ENCODE data around the gene PPP4R4.
A peak's percentile ranks its signal among the peaks of the same experiment; 100 is the strongest.

Gene PPP4R4

DNA sequence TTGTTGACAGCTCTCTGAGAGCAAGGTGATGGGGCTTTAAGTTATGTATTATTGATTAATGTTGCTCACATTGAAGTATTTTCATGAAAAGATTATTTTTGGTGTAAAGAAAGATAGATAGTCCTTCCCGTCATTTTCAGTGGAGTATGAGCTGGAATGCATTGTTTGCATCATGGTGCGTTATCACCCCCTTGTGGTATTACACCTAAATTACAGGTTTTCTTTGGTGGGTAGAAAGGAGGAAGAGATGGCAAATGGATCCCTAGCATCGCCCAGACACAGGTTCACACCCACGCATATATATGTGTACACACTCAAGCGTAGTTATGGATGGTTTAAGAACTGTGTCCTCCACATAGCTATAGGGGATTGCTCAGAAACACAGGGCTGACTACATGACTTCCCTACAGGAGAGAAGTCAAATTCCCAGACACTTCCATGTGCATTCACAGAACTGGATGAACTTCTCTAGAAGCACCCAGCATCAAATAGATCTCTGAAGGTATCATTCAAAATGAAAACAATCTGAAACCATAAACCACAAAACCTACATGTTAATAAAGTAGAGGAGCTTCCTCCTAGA is 133.4 kb downstream of the PPP4R4 start:
- DNase-seq (ENCODE audit: low read depth) = peak; percentile 21
- H3K4me3 ChIP-seq (ENCODE audit: low read depth, low read length) = no peak overlapping the region
- TF ChIP-seq, protein P1, sequence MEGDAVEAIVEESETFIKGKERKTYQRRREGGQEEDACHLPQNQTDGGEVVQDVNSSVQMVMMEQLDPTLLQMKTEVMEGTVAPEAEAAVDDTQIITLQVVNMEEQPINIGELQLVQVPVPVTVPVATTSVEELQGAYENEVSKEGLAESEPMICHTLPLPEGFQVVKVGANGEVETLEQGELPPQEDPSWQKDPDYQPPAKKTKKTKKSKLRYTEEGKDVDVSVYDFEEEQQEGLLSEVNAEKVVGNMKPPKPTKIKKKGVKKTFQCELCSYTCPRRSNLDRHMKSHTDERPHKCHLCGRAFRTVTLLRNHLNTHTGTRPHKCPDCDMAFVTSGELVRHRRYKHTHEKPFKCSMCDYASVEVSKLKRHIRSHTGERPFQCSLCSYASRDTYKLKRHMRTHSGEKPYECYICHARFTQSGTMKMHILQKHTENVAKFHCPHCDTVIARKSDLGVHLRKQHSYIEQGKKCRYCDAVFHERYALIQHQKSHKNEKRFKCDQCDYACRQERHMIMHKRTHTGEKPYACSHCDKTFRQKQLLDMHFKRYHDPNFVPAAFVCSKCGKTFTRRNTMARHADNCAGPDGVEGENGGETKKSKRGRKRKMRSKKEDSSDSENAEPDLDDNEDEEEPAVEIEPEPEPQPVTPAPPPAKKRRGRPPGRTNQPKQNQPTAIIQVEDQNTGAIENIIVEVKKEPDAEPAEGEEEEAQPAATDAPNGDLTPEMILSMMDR (conservative IDR thresholded peaks at IDR 0.05; ENCODE audit: low read depth, low read length) = peak; percentile 33

DNA sequence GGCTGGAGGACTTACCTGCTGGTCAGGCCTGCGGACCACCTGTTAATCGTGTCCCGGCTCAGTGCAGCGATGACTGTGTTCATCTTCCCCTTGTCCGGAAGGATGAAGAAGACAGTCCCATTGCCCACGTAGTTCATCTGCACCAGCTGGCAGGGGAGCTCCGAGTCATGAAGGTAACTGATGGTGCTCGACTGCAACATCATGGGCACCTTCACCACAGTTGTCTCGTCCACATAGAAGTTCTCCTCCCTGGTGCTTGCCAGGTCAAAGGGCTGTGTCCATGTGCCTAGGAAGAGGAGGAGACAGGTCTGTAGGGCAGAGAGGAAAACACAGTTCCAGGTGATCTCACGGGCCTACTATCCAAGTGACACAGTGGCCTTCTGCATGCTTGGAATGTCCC is 135.6 kb downstream of the PPP4R4 start:
- TF ChIP-seq, protein P1 (conservative IDR thresholded peaks at IDR 0.05; ENCODE audit: low read depth, low read length) = no peak
- DNase-seq (ENCODE audit: low read depth) = no peak
- no peak overlapping the region for H3K4me3 ChIP-seq (ENCODE audit: low read depth, low read length)

DNA sequence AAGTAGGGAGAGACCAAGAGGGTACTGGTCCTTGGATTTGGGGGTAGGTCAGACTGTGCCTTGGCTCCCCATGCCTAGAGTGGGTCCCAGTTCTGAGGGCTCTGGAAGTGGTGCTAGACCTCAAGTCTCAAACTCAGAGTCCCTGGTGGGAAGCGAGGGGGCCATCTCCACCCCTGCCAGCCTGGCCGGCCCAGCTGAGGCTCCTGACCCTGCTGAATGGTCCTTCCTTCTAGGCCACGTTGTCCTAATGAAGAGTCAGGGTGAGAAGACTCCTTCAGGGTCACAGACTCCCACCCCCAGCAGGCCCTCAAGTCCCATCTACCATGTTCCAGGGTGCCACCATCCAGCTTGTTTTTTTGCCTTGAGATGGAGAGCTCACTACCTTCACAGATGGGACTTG is 136.1 kb downstream of the PPP4R4 start:
- DNase-seq (ENCODE audit: low read depth) = no peak
- TF ChIP-seq, protein P1 (conservative IDR thresholded peaks at IDR 0.05; ENCODE audit: low read depth, low read length) = no peak
- no peak overlapping the region for H3K4me3 ChIP-seq (ENCODE audit: low read depth, low read length)

DNA sequence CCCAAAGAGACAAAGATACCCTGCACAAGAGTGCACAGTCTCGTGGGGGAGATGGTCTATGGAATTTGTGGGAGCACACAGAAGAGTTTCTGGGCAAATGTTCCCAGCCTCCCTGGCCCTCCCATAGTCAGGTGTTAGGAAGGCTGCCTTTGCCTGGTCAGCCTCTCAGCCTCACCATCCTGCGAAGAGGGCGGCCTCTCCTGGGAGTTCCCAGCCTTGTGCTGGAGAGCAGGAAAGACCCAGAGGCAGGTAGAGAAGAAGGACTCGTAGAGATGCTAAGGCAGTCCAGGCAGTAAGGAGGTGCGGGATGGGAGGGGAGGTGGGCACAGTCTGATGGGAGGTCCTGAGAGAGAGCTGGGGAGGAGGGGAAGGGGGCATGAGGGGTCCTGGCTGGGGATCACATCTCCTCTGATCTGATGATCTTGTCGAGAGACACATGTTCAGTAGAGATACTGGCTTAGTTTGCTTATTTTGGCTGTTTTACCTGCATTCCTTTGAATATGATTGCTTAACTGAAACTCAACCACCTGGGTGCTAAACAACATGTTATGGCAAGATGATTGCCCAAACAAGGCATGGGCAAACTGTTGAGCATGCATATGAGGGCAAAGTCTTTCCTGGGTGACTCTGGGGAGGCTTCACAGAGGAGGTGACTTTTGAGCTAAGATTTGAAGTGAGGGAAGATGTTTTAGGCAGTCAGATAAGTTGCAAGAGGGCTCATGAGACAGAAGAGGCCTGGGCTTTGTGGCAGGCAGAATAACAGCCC is 138.5 kb downstream of the PPP4R4 start:
- no peak for DNase-seq (ENCODE audit: low read depth)
- TF ChIP-seq, protein P1 (conservative IDR thresholded peaks at IDR 0.05; ENCODE audit: low read depth, low read length) = no peak

DNA sequence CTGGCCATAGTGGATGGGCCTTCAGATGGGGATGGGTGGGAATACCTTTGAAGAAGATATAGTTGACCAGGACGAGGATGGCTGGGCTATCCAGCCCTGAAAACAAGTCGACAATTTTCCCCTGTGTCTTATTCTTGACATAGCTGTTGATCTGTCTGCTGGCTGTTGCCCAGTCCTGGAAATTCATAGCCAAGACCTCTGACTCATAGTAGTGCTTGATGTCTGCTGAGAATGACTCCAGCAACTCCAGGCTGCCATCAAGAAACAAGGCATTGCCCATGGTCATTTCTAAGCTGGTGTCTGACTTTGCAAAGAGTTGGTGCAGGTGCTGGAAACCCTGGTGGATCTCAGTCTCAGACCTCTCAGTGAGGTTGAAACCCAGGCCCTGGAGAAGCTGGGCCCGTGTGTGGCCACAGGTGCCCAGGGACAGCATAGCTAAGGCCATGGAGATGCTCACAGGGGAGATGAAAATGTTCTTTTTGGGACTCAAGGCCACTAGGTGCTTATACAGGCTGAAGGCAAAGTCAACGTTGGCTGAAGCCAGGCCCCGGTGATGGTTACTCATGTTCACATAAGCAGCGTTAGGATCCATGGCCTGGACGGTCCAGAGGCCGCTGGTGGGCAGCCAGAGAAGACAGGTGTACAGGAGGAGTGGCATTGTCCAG is 140.0 kb downstream of the PPP4R4 start:
- TF ChIP-seq, protein P1 (conservative IDR thresholded peaks at IDR 0.05; ENCODE audit: low read depth, low read length) = no peak
- DNase-seq (ENCODE audit: low read depth) = peak; percentile 61
- H3K4me3 ChIP-seq (ENCODE audit: low read depth, low read length) = no peak overlapping the region

More for the DNA sequence above, 138.5 kb downstream of the PPP4R4 start:
- no peak overlapping the region for H3K4me3 ChIP-seq (ENCODE audit: low read depth, low read length)

DNA sequence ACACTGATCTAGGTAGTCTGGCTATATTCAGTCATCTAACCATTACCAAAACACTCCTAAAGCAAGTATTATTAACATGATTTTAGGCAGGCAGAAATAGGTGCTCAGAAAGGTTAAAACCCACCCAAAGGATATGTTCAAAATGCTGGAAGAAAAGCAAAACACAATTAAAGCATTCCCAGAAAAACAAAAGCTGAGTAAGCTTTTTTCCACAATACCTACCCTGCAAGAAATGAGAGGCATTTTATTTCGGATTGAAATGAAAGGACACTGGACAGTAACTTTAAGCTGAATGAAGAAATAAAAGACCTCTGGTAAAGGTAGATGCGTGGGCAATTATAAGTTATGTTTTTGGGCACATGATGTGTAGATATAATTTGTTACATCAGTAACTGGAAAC is 140.8 kb downstream of the PPP4R4 start:
- no peak overlapping the region for H3K4me3 ChIP-seq (ENCODE audit: low read depth, low read length)
- TF ChIP-seq, protein P1 (conservative IDR thresholded peaks at IDR 0.05; ENCODE audit: low read depth, low read length) = no peak
- DNase-seq (ENCODE audit: low read depth) = no peak

All from choroid plexus epithelial cell (primary cell).